Panc1 (cell line): Measurements from ENCODE around the gene PCSK2. TPM values are rescaled to one million over a fixed set of nuclear protein-coding genes. Genes with fewer than 3 reads are reported as not detected.

Source experiments
- ATAC-seq: fragments of 200-7000 bp; cut with Tn5 transposase; 2 replicates; pipeline ENCODE4 v1.9.1; 2020; ENCODE audit warnings: mild to moderate bottlenecking, moderate library complexity
- BruUV-seq: library from RNA; stranded (reverse); fragments of 400-500 nt; replicated peaks from 2 replicates; lab custom pipeline; 2021; lab: Mats Ljungman, UMichigan
- CTCF ChIA-PET: fragments of 300-600 bp; sonication (Branson Sonifier 250); formaldehyde crosslinking; loops from one replicate; lab custom pipeline; 2022; ENCODE audit warnings: antibody characterized with exemption; lab: Charles Lee
- POLR2A ChIA-PET: fragments of 300-600 bp; sonication (Branson Sonifier 250); formaldehyde crosslinking; loops from one replicate; lab custom pipeline; 2022; ENCODE audit warnings: antibody characterized with exemption; lab: Charles Lee
- DNase-seq: peaks from one replicate; pipeline ENCODE4 v3.0.0-alpha.2; 2010; ENCODE audit warnings: low read depth, low spot score
- H3K27ac ChIP-seq: 2 replicates; pipeline ENCODE4 v1.5.1; 2011; ENCODE audit warnings: mild to moderate bottlenecking, low read length, inconsistent platforms
- H3K27me3 ChIP-seq: fragments of 200-500 bp; sonication (Bioruptor generic); 2 replicates; pipeline ENCODE4 v1.6.0; 2014; ENCODE audit warnings: low read length, inconsistent platforms; ENCODE audit not compliant: control insufficient read depth, insufficient read depth
- H3K36me3 ChIP-seq: fragments of 200-500 bp; sonication (Bioruptor generic); 2 replicates; pipeline ENCODE4 v1.5.1; 2014; ENCODE audit warnings: inconsistent platforms, mild to moderate bottlenecking, low read length, moderate library complexity; ENCODE audit not compliant: control insufficient read depth, insufficient read depth
- H3K4me1 ChIP-seq: 2 replicates; pipeline ENCODE4 v1.5.1; 2011; ENCODE audit warnings: inconsistent platforms, mild to moderate bottlenecking, low read length, moderate library complexity; ENCODE audit not compliant: control insufficient read depth, insufficient read depth
- H3K4me3 ChIP-seq, 2 experiments: 2 replicates each; pipeline ENCODE4 v1.5.1; 2011 to 2012; ENCODE audit warnings: low read depth in 2 of 2, low read length in 2 of 2, mild to moderate bottlenecking in 2 of 2, inconsistent platforms in 1 of 2, moderate library complexity in 1 of 2
- H3K9me3 ChIP-seq: fragments of 200-500 bp; sonication (Bioruptor generic); 2 replicates; pipeline ENCODE4 v1.5.1; 2014; ENCODE audit warnings: low read depth, mild to moderate bottlenecking, inconsistent platforms, low read length, moderate library complexity; ENCODE audit not compliant: control insufficient read depth, insufficient read depth
- POLR2AphosphoS5 ChIP-seq: IDR thresholded peaks from 2 replicates; pipeline ENCODE4 v1.6.1; 2012; ENCODE audit warnings: mild to moderate bottlenecking, low read depth, low read length, moderate library complexity
- SIN3A ChIP-seq: IDR thresholded peaks from 2 replicates; pipeline ENCODE4 v1.6.1; 2012; ENCODE audit warnings: low read depth, mild to moderate bottlenecking, low read length, moderate library complexity, borderline replicate concordance; ENCODE audit not compliant: insufficient read depth
- TCF7L2 ChIP-seq: IDR thresholded peaks from 2 replicates; pipeline ENCODE4 v1.6.1; 2011; ENCODE audit warnings: mild to moderate bottlenecking, low read depth, low read length, inconsistent platforms
- in situ Hi-C: cut with HindIII; loops from 2 replicates; pipeline ENCODE4 v1.10.0; 2016; ENCODE audit warnings: low sequenced_read_pairs, low pct_unique_long_range_greater_than_20kb
- intact Hi-C: fragments of 100-400 bp; cut with micrococcal nuclease; formaldehyde crosslinking; loops from one replicate; pipeline ENCODE4 v1.10.0; 2022; ENCODE audit not compliant: unreplicated experiment
- total RNA-seq: library from RNA; stranded (reverse); gene quantifications from one replicate; pipeline ENCODE4 v1.2.1, GENCODE V29; 2021; ENCODE audit not compliant: unreplicated experiment
- TF ChIP-seq, protein P1 (sequence below): fragments of 450-650 bp; IDR thresholded peaks from 2 replicates; pipeline ENCODE4 v1.5.1; 2017; ENCODE audit warnings: mild to moderate bottlenecking
- TF ChIP-seq, protein P2 (sequence below), 2 experiments: IDR thresholded peaks; 2 replicates each; pipeline ENCODE4 v1.6.1; 2011 to 2012; ENCODE audit warnings: low read depth in 2 of 2, control low read depth in 1 of 2, low read length in 1 of 2, mild to moderate bottlenecking in 1 of 2, moderate library complexity in 1 of 2; ENCODE audit not compliant: insufficient read depth in 1 of 2

PCSK2 gene
- total RNA-seq, 1 experiment from 2014 or later = not detected

DNA sequence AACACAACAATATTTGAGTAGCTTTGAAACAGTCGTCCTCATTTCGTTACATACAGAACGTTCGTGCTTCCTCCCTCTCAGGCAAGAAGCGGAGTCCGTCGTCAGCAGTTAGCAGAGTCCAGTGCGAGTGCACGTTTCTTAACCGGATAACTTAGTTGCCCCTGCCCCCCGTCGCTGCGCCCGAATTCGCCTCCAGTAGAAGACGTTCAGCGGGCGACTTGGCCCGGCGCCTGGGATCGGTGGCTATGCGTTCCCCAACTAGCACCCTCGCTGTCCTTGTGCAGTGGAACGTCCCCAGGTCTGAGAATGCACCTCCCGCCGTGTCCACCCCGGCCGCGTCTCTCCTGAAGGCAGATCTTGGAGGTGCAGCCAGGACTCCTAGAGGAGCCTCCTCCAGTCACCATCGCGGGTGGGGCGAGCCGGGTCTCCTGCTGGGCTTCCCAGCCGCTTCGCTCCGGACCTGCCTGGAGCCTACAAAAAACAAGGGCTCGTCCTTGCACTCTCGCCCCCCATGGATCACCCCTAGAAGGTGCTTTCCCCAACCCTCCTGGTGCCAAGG, 910 bp upstream of the PCSK2 start:
- peaks cover 14% of the 10 kb centered on the region for H3K27me3 ChIP-seq
- 0 out of 2 replicates have a peak, but pooled peaks cover 2% of the 10 kb centered on the region for H3K4me1 ChIP-seq
- TF ChIP-seq TCF7L2 (no peak), SIN3A (no peak), POLR2AphosphoS5 (no peak)
- TF ChIP-seq, protein P1, sequence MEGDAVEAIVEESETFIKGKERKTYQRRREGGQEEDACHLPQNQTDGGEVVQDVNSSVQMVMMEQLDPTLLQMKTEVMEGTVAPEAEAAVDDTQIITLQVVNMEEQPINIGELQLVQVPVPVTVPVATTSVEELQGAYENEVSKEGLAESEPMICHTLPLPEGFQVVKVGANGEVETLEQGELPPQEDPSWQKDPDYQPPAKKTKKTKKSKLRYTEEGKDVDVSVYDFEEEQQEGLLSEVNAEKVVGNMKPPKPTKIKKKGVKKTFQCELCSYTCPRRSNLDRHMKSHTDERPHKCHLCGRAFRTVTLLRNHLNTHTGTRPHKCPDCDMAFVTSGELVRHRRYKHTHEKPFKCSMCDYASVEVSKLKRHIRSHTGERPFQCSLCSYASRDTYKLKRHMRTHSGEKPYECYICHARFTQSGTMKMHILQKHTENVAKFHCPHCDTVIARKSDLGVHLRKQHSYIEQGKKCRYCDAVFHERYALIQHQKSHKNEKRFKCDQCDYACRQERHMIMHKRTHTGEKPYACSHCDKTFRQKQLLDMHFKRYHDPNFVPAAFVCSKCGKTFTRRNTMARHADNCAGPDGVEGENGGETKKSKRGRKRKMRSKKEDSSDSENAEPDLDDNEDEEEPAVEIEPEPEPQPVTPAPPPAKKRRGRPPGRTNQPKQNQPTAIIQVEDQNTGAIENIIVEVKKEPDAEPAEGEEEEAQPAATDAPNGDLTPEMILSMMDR = no peak
- TF ChIP-seq, protein P2, sequence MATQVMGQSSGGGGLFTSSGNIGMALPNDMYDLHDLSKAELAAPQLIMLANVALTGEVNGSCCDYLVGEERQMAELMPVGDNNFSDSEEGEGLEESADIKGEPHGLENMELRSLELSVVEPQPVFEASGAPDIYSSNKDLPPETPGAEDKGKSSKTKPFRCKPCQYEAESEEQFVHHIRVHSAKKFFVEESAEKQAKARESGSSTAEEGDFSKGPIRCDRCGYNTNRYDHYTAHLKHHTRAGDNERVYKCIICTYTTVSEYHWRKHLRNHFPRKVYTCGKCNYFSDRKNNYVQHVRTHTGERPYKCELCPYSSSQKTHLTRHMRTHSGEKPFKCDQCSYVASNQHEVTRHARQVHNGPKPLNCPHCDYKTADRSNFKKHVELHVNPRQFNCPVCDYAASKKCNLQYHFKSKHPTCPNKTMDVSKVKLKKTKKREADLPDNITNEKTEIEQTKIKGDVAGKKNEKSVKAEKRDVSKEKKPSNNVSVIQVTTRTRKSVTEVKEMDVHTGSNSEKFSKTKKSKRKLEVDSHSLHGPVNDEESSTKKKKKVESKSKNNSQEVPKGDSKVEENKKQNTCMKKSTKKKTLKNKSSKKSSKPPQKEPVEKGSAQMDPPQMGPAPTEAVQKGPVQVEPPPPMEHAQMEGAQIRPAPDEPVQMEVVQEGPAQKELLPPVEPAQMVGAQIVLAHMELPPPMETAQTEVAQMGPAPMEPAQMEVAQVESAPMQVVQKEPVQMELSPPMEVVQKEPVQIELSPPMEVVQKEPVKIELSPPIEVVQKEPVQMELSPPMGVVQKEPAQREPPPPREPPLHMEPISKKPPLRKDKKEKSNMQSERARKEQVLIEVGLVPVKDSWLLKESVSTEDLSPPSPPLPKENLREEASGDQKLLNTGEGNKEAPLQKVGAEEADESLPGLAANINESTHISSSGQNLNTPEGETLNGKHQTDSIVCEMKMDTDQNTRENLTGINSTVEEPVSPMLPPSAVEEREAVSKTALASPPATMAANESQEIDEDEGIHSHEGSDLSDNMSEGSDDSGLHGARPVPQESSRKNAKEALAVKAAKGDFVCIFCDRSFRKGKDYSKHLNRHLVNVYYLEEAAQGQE (IDR thresholded peaks at IDR 0.05; ENCODE audit: insufficient read depth in 1 of 2, low read depth in 2 of 2, low read length in 1 of 2) = no peak
- no peaks in the 10 kb centered on the region for H3K9me3 ChIP-seq
- ChIA-PET CTCF (no interaction called here), POLR2A (no interaction called here)
- no peaks in the 10 kb centered on the region for H3K36me3 ChIP-seq
- ATAC-seq (no peak), DNase-seq (no peak)
- intact Hi-C loops = no loop called here
- no TSS peak for BruUV-seq
- H3K4me3 ChIP-seq = peak overlapping the region in 1 of 2 experiments; percentile 5; a peak in 1 of 4 replicates
- H3K27ac ChIP-seq = no peak overlapping the region
- in situ Hi-C loops = no loop called here

DNA sequence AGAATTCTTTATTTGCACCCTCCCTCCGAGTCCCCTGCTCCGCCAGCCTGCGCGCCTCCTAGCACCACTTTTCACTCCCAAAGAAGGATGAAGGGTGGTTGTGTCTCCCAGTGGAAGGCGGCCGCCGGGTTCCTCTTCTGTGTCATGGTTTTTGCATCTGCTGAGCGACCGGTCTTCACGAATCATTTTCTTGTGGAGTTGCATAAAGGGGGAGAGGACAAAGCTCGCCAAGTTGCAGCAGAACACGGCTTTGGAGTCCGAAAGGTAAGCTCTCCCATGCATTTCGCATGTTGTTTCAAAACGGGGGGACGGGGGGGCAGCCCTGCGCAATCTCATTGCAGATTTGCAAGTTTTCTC, 357 bp downstream of the PCSK2 start:
- POLR2A ChIA-PET = no interaction called here
- intact Hi-C loops = no loop called here
- ATAC-seq (no peak), DNase-seq (no peak)
- Histone ChIP-seq H3K4me3 (no peak overlapping the region), H3K27me3 (peaks cover 14% of the 10 kb centered on the region), H3K4me1 (0 out of 2 replicates have a peak, but pooled peaks cover 2% of the 10 kb centered on the region), H3K27ac (no peak overlapping the region), H3K36me3 (no peaks in the 10 kb centered on the region), H3K9me3 (no peaks in the 10 kb centered on the region)
- in situ Hi-C loops = no loop called here
- CTCF ChIA-PET = no interaction called here
- no TSS peak for BruUV-seq
- TF ChIP-seq POLR2AphosphoS5 (no peak), SIN3A (no peak), TCF7L2 (no peak)
- TF ChIP-seq, protein P1 = no peak
- TF ChIP-seq, protein P2 (IDR thresholded peaks at IDR 0.05; ENCODE audit: insufficient read depth in 1 of 2, low read depth in 2 of 2, low read length in 1 of 2) = no peak
